Measurements from ENCODE around the gene POLE3. TPM values are rescaled to one million over a fixed set of nuclear protein-coding genes. Genes with fewer than 3 reads are reported as not detected.

POLE3 gene
- total and polyA plus RNA-seq, 2 experiments from 2014 or later, result 39.2 to 81.3 TPM

DNA sequence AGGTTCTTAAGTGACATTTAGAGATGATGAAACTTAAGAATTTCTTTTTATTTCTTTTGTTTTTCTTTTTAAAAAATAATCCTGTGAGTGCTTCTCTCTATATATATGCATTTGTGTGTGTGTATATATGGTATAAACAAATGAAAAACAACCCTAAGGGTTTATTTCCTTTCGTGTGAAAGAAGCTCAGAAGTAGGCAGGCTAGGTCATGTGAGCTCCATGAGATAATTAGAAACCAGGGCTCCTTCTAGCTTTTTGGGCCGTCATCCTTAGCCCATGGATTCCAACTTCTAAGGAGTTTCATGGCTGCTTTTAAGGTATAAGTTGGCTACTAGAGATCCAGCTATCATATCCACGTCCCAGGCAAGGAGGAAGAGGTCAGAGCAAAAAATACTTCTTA lies 11.3 kb upstream of the POLE3 start:
- DNase-seq (ENCODE audit: low spot score), result no peak
- Mint-ChIP-seq H3K4me1 (peaks cover 12% of the 10 kb centered on the region), H3K27me3 (ENCODE audit: insufficient read depth, low read depth, poor library complexity) (peaks cover 3% of the 10 kb centered on the region), H3K27ac (no peak overlapping the region), H3K9me3 (no peaks in the 10 kb centered on the region), H3K4me3 (no peak overlapping the region), H3K36me3 (ENCODE audit: low read depth) (no peaks in the 10 kb centered on the region)
- no peak overlapping the region for H3K4me3 ChIP-seq
- no peak for ATAC-seq
- peaks cover 5% of the 10 kb centered on the region; the same call in 1 of the 2 replicates for H3K4me1 ChIP-seq (ENCODE audit: insufficient read depth)
- no peak overlapping the region for H3K4me2 ChIP-seq
- H3K27ac ChIP-seq (ENCODE audit: low read depth), result no peak overlapping the region
- no peaks in the 10 kb centered on the region for H3F3A ChIP-seq (replicated peaks; ENCODE audit: low read depth)
- H3K9me2 ChIP-seq (ENCODE audit: insufficient read depth), result no peaks in the 10 kb centered on the region
- H3K27me3 ChIP-seq (ENCODE audit: insufficient read depth), result no peaks in the 10 kb centered on the region
- no peaks in the 10 kb centered on the region for H3K79me2 ChIP-seq (replicated peaks; ENCODE audit: insufficient read depth)
- H3K36me3 ChIP-seq (ENCODE audit: insufficient read depth), result no peaks in the 10 kb centered on the region
- H2AFZ ChIP-seq, result no peak overlapping the region
- no peak for TF ChIP-seq CREB1 (CRISPR knock-in tag; IDR thresholded peaks at IDR 0.05; ENCODE audit: low read depth)
- no peak for TF ChIP-seq EZH2phosphoT487 (IDR thresholded peaks at IDR 0.05; ENCODE audit: unreplicated experiment)
- TF ChIP-seq, protein P1, sequence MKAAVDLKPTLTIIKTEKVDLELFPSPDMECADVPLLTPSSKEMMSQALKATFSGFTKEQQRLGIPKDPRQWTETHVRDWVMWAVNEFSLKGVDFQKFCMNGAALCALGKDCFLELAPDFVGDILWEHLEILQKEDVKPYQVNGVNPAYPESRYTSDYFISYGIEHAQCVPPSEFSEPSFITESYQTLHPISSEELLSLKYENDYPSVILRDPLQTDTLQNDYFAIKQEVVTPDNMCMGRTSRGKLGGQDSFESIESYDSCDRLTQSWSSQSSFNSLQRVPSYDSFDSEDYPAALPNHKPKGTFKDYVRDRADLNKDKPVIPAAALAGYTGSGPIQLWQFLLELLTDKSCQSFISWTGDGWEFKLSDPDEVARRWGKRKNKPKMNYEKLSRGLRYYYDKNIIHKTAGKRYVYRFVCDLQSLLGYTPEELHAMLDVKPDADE (IDR thresholded peaks at IDR 0.05), result no peak
- no peak for TF ChIP-seq POLR2AphosphoS5 (IDR thresholded peaks at IDR 0.05; ENCODE audit: low read depth)
- TF ChIP-seq, protein P2, sequence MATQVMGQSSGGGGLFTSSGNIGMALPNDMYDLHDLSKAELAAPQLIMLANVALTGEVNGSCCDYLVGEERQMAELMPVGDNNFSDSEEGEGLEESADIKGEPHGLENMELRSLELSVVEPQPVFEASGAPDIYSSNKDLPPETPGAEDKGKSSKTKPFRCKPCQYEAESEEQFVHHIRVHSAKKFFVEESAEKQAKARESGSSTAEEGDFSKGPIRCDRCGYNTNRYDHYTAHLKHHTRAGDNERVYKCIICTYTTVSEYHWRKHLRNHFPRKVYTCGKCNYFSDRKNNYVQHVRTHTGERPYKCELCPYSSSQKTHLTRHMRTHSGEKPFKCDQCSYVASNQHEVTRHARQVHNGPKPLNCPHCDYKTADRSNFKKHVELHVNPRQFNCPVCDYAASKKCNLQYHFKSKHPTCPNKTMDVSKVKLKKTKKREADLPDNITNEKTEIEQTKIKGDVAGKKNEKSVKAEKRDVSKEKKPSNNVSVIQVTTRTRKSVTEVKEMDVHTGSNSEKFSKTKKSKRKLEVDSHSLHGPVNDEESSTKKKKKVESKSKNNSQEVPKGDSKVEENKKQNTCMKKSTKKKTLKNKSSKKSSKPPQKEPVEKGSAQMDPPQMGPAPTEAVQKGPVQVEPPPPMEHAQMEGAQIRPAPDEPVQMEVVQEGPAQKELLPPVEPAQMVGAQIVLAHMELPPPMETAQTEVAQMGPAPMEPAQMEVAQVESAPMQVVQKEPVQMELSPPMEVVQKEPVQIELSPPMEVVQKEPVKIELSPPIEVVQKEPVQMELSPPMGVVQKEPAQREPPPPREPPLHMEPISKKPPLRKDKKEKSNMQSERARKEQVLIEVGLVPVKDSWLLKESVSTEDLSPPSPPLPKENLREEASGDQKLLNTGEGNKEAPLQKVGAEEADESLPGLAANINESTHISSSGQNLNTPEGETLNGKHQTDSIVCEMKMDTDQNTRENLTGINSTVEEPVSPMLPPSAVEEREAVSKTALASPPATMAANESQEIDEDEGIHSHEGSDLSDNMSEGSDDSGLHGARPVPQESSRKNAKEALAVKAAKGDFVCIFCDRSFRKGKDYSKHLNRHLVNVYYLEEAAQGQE (IDR thresholded peaks at IDR 0.05; ENCODE audit: unreplicated experiment), result no peak
- TF ChIP-seq ZNF114 (CRISPR knock-in tag; IDR thresholded peaks at IDR 0.05), result no peak
- TF ChIP-seq, protein P3, sequence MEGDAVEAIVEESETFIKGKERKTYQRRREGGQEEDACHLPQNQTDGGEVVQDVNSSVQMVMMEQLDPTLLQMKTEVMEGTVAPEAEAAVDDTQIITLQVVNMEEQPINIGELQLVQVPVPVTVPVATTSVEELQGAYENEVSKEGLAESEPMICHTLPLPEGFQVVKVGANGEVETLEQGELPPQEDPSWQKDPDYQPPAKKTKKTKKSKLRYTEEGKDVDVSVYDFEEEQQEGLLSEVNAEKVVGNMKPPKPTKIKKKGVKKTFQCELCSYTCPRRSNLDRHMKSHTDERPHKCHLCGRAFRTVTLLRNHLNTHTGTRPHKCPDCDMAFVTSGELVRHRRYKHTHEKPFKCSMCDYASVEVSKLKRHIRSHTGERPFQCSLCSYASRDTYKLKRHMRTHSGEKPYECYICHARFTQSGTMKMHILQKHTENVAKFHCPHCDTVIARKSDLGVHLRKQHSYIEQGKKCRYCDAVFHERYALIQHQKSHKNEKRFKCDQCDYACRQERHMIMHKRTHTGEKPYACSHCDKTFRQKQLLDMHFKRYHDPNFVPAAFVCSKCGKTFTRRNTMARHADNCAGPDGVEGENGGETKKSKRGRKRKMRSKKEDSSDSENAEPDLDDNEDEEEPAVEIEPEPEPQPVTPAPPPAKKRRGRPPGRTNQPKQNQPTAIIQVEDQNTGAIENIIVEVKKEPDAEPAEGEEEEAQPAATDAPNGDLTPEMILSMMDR (conservative IDR thresholded peaks at IDR 0.05; ENCODE audit: low read depth in 2 of 2), result no peak
- TF ChIP-seq, protein P4, sequence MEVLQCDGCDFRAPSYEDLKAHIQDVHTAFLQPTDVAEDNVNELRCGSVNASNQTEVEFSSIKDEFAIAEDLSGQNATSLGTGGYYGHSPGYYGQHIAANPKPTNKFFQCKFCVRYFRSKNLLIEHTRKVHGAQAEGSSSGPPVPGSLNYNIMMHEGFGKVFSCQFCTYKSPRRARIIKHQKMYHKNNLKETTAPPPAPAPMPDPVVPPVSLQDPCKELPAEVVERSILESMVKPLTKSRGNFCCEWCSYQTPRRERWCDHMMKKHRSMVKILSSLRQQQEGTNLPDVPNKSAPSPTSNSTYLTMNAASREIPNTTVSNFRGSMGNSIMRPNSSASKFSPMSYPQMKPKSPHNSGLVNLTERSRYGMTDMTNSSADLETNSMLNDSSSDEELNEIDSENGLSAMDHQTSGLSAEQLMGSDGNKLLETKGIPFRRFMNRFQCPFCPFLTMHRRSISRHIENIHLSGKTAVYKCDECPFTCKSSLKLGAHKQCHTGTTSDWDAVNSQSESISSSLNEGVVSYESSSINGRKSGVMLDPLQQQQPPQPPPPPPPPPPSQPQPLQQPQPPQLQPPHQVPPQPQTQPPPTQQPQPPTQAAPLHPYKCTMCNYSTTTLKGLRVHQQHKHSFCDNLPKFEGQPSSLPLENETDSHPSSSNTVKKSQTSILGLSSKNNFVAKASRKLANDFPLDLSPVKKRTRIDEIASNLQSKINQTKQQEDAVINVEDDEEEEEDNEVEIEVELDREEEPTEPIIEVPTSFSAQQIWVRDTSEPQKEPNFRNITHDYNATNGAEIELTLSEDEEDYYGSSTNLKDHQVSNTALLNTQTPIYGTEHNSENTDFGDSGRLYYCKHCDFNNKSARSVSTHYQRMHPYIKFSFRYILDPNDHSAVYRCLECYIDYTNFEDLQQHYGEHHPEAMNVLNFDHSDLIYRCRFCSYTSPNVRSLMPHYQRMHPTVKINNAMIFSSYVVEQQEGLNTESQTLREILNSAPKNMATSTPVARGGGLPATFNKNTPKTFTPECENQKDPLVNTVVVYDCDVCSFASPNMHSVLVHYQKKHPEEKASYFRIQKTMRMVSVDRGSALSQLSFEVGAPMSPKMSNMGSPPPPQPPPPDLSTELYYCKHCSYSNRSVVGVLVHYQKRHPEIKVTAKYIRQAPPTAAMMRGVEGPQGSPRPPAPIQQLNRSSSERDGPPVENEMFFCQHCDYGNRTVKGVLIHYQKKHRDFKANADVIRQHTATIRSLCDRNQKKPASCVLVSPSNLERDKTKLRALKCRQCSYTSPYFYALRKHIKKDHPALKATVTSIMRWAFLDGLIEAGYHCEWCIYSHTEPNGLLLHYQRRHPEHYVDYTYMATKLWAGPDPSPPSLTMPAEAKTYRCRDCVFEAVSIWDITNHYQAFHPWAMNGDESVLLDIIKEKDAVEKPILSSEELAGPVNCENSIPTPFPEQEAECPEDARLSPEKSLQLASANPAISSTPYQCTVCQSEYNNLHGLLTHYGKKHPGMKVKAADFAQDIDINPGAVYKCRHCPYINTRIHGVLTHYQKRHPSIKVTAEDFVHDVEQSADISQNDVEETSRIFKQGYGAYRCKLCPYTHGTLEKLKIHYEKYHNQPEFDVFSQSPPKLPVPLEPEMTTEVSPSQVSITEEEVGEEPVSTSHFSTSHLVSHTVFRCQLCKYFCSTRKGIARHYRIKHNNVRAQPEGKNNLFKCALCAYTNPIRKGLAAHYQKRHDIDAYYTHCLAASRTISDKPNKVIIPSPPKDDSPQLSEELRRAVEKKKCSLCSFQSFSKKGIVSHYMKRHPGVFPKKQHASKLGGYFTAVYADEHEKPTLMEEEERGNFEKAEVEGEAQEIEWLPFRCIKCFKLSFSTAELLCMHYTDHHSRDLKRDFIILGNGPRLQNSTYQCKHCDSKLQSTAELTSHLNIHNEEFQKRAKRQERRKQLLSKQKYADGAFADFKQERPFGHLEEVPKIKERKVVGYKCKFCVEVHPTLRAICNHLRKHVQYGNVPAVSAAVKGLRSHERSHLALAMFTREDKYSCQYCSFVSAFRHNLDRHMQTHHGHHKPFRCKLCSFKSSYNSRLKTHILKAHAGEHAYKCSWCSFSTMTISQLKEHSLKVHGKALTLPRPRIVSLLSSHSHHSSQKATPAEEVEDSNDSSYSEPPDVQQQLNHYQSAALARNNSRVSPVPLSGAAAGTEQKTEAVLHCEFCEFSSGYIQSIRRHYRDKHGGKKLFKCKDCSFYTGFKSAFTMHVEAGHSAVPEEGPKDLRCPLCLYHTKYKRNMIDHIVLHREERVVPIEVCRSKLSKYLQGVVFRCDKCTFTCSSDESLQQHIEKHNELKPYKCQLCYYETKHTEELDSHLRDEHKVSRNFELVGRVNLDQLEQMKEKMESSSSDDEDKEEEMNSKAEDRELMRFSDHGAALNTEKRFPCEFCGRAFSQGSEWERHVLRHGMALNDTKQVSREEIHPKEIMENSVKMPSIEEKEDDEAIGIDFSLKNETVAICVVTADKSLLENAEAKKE (CRISPR knock-in tag; IDR thresholded peaks at IDR 0.05), result no peak
- no peak for TF ChIP-seq STAT1 (IDR thresholded peaks at IDR 0.05; ENCODE audit: unreplicated experiment)
- TF ChIP-seq EZH2 (IDR thresholded peaks at IDR 0.05; ENCODE audit: low read depth, unreplicated experiment), result no peak
- TF ChIP-seq JUNB (IDR thresholded peaks at IDR 0.05; ENCODE audit: unreplicated experiment), result no peak
- no peak for TF ChIP-seq ZNF331 (CRISPR knock-in tag; IDR thresholded peaks at IDR 0.05; ENCODE audit: low read depth)
- TF ChIP-seq NANOG (IDR thresholded peaks at IDR 0.05; ENCODE audit: borderline replicate concordance), result no peak
- H4K20me1 ChIP-seq (replicated peaks; ENCODE audit: insufficient read depth), result no peaks in the 10 kb centered on the region
